ENCODE data around the gene PTP4A2.
"Not testable (repeated sequence)": the region's sequence is repeated elsewhere in the genome, so short reads cannot be mapped to it uniquely, and the experiment has no call there.

- TF ChIP-seq, protein P1, sequence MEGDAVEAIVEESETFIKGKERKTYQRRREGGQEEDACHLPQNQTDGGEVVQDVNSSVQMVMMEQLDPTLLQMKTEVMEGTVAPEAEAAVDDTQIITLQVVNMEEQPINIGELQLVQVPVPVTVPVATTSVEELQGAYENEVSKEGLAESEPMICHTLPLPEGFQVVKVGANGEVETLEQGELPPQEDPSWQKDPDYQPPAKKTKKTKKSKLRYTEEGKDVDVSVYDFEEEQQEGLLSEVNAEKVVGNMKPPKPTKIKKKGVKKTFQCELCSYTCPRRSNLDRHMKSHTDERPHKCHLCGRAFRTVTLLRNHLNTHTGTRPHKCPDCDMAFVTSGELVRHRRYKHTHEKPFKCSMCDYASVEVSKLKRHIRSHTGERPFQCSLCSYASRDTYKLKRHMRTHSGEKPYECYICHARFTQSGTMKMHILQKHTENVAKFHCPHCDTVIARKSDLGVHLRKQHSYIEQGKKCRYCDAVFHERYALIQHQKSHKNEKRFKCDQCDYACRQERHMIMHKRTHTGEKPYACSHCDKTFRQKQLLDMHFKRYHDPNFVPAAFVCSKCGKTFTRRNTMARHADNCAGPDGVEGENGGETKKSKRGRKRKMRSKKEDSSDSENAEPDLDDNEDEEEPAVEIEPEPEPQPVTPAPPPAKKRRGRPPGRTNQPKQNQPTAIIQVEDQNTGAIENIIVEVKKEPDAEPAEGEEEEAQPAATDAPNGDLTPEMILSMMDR (conservative IDR thresholded peaks at IDR 0.05) = not testable (repeated sequence)
- not testable (repeated sequence) for TF ChIP-seq EZH2 (IDR thresholded peaks at IDR 0.05; ENCODE audit: low read depth)
These were observed 3.9 kb upstream of the PTP4A2 start for GRCh38 chr1:31942061-31942460.

Measured in PC-9 (cell line).